ENCODE measurements around the gene CD226.

DNA sequence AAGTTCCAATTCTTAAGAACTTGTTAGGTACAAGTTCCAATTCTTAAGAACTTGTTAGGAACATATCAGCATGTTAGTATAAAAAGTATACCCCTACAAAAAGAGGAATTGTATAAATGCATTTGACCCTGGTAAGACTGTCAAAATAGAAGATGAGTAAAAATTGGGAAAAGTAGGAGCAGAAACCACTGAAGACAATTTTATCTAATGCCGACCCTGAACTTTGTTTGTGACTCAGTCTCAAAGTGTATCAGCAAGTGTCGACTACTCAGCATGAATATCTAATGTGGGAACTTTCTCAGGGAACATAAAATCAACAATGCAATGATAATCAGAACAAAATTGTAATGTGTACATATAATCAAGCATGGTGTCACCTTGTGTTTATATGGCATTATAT, 583 bp upstream of the CD226 start:
- TF ChIP-seq ZNF274 (IDR thresholded peaks at IDR 0.05; ENCODE audit: low read depth, low read length) (no peak), YY1 (IDR thresholded peaks at IDR 0.05; ENCODE audit: insufficient read depth, insufficient read length) (no peak), SUZ12 (IDR thresholded peaks at IDR 0.05; ENCODE audit: extremely low read depth, insufficient read depth, insufficient read length) (no peak)
